K562 (cell line): ENCODE data around the gene COPE. TPM values are rescaled to one million over a fixed set of nuclear protein-coding genes. Genes with fewer than 3 reads are reported as not detected.
A peak's percentile ranks its signal among the peaks of the same experiment; 100 is the strongest.

Experiments used
- CBX2 ChIP-seq: fragments of 200-600 bp; sonication (generic); IDR thresholded peaks from one replicate; pipeline ENCODE4 v1.6.1; 2012; ENCODE audit warnings: mild to moderate bottlenecking, low read length, inconsistent platforms; ENCODE audit not compliant: insufficient read depth, poor library complexity, severe bottlenecking
- CC2D1A ChIP-seq: fragments of 450-650 bp; IDR thresholded peaks from 2 replicates; pipeline ENCODE4 v1.6.1; 2017; ENCODE audit warnings: mild to moderate bottlenecking
- COPS2 ChIP-seq: fragments of 450-650 bp; conservative IDR thresholded peaks from 2 replicates; pipeline ENCODE4 v1.6.1; 2016; ENCODE audit warnings: mild to moderate bottlenecking, moderate library complexity
- ELF1 ChIP-seq: fragments of 200-800 bp; sonication (Bioruptor generic); IDR thresholded peaks from 2 replicates; pipeline ENCODE4 v1.6.1; 2016; ENCODE audit warnings: missing genetic modification characterization, missing compliant biosample characterization
- FUS ChIP-seq: fragments of 200-400 bp; formaldehyde crosslinking; optimal IDR thresholded peaks from 2 replicates; pipeline ENCODE3; 2017; ENCODE audit warnings: low read depth, low read length
- HDAC1 ChIP-seq, 2 experiments: fragments of 450-650 bp; IDR thresholded peaks; 2 replicates each; pipeline ENCODE4 v1.6.1; 2016 to 2017; ENCODE audit warnings: inconsistent platforms in 1 of 2, mild to moderate bottlenecking in 1 of 2, moderate library complexity in 1 of 2
- HIVEP1 ChIP-seq: fragments of 250-450 bp; sonication (Bioruptor Pico); IDR thresholded peaks from 2 replicates; pipeline ENCODE4 v1.4.0; 2020; ENCODE audit warnings: mild to moderate bottlenecking
- ILF3 ChIP-seq: fragments of 450-650 bp; IDR thresholded peaks from 2 replicates; pipeline ENCODE4 v1.6.1; 2018; ENCODE audit warnings: antibody characterized with exemption, mild to moderate bottlenecking, moderate library complexity, borderline replicate concordance
- ILK ChIP-seq: fragments of 450-650 bp; IDR thresholded peaks from 2 replicates; pipeline ENCODE4 v1.6.1; 2016; ENCODE audit warnings: missing genetic modification characterization, low read depth, mild to moderate bottlenecking, missing compliant biosample characterization, moderate library complexity, borderline replicate concordance
- IRF2 ChIP-seq: sonication (generic); formaldehyde crosslinking; IDR thresholded peaks from 2 replicates; pipeline ENCODE4 v1.8.1; 2022; ENCODE audit warnings: mild to moderate bottlenecking, missing genetic modification reagents
- KDM2B ChIP-seq: fragments of 250-450 bp; sonication (Bioruptor Pico); IDR thresholded peaks from 2 replicates; pipeline ENCODE4 v1.8.0; 2021; ENCODE audit warnings: mild to moderate bottlenecking, moderate library complexity
- KLF6 ChIP-seq: fragments of 250-450 bp; sonication (Bioruptor Pico); IDR thresholded peaks from 2 replicates; pipeline ENCODE4 v1.4.0; 2020; ENCODE audit warnings: mild to moderate bottlenecking, moderate library complexity, borderline replicate concordance
- LCOR ChIP-seq: sonication (generic); formaldehyde crosslinking; IDR thresholded peaks from 2 replicates; pipeline ENCODE4 v1.8.0; 2022; ENCODE audit warnings: mild to moderate bottlenecking, missing genetic modification reagents
- MCM7 ChIP-seq, 2 experiments: fragments of 450-650 bp; IDR thresholded peaks; 2 replicates each; pipeline ENCODE4 v1.6.1; 2016 to 2018
- NFYB ChIP-seq: IDR thresholded peaks from 2 replicates; pipeline ENCODE4 v1.6.1; 2011; ENCODE audit warnings: mild to moderate bottlenecking, moderate library complexity; ENCODE audit not compliant: insufficient read length; ENCODE audit errors: extremely low read depth
- NR2C2 ChIP-seq, 2 experiments: fragments of 200-800 bp in 1 of 2; sonication (Bioruptor generic) in 1 of 2; sonication (generic) in 1 of 2; formaldehyde crosslinking in 1 of 2; IDR thresholded peaks; 2 replicates each; pipeline versions ENCODE4 v1.6.1 to v1.8.0; 2016 to 2022; ENCODE audit warnings: mild to moderate bottlenecking in 1 of 2, missing compliant biosample characterization in 1 of 2, missing genetic modification characterization in 1 of 2, missing genetic modification reagents in 1 of 2
- PCBP2 ChIP-seq: fragments of 200-400 bp; formaldehyde crosslinking; IDR thresholded peaks from 2 replicates; pipeline ENCODE4 v1.6.1; 2018; ENCODE audit warnings: low read length, low read depth, mild to moderate bottlenecking, moderate library complexity; ENCODE audit not compliant: poor library complexity, severe bottlenecking
- RBM15 ChIP-seq: fragments of 200-400 bp; formaldehyde crosslinking; IDR thresholded peaks from 2 replicates; pipeline ENCODE4 v1.6.1; 2018; ENCODE audit warnings: mild to moderate bottlenecking, low read length, moderate library complexity; ENCODE audit not compliant: insufficient read depth
- RFX5 ChIP-seq: IDR thresholded peaks from 2 replicates; pipeline ENCODE4 v1.6.1; 2011; ENCODE audit warnings: low read depth, mild to moderate bottlenecking, improper control_type of control experiment, low read length
- SAP30 ChIP-seq: fragments of 200-600 bp; sonication (generic); IDR thresholded peaks from 2 replicates; pipeline ENCODE4 v1.6.1; 2012; ENCODE audit warnings: borderline replicate concordance, low read depth, mild to moderate bottlenecking, moderate library complexity, low read length, control low read depth, inconsistent platforms; ENCODE audit not compliant: insufficient read depth, poor library complexity, severe bottlenecking
- SNRNP70 ChIP-seq: fragments of 200-400 bp; formaldehyde crosslinking; optimal IDR thresholded peaks from 2 replicates; pipeline ENCODE3; 2017; ENCODE audit warnings: low read depth, low read length
- SREBF1 ChIP-seq: fragments of 150-350 bp; IDR thresholded peaks from 2 replicates; pipeline ENCODE4 v1.6.1; 2014; ENCODE audit warnings: antibody characterized with exemption, low read depth, low read length, borderline replicate concordance
- ZBTB7A ChIP-seq: IDR thresholded peaks from 2 replicates; pipeline ENCODE4 v1.6.1; 2011; ENCODE audit warnings: low read depth, mild to moderate bottlenecking, low read length, moderate library complexity, borderline replicate concordance; ENCODE audit not compliant: control insufficient read depth
- ZFPM2 ChIP-seq: fragments of 250-450 bp; sonication (Bioruptor Pico); IDR thresholded peaks from 2 replicates; pipeline ENCODE4 v1.5.1; 2022; ENCODE audit warnings: mild to moderate bottlenecking
- ZNF253 ChIP-seq: fragments of 250-450 bp; sonication (Bioruptor Pico); conservative IDR thresholded peaks from 2 replicates; pipeline ENCODE4 v1.6.1; 2021; ENCODE audit warnings: mild to moderate bottlenecking
- ZNF408 ChIP-seq: fragments of 250-450 bp; sonication (Bioruptor Pico); IDR thresholded peaks from 2 replicates; pipeline ENCODE4 v1.4.0; 2020; ENCODE audit warnings: low read depth, mild to moderate bottlenecking, moderate library complexity
- ZNF589 ChIP-seq: fragments of 200-800 bp; sonication (Bioruptor generic); IDR thresholded peaks from 2 replicates; pipeline ENCODE4 v1.6.1; 2016; ENCODE audit warnings: low read depth, missing genetic modification characterization, missing compliant biosample characterization
- polyA plus RNA-seq, 8 experiments: library from polyadenylated mRNA; depleted of rRNA in 4 of 8; stranded (reverse) in 5 of 8; unstranded in 3 of 8; fragments of >200 nt; fragmentation: Nextera tagmentation in 2 of 8; fragmentation: Illumina TruSeq in 1 of 8; extraction: Ambion mirVana in 2 of 8; extraction: Trizol in 1 of 8; gene quantifications; 2 replicates each; pipeline versions ENCODE4 v1.2.1 to v1.2.3, GENCODE V29; 2011 to 2014; ENCODE audit warnings: inconsistent platforms in 1 of 8, missing spikeins in 1 of 8
- total RNA-seq, 7 experiments: library from RNA; depleted of rRNA in 6 of 7; stranded (reverse); fragments of >200 nt in 6 of 7; fragmentation: Illumina TruSeq in 2 of 7; extraction: Trizol in 2 of 7; gene quantifications; 2 replicates each; pipeline versions ENCODE4 v1.2.1 to v1.2.3, GENCODE V29; 2011 to 2021; ENCODE audit warnings: low replicate concordance in 1 of 7
- TF ChIP-seq, protein P1 (sequence below), 2 experiments: IDR thresholded peaks; 2 replicates each; pipeline ENCODE4 v1.6.1; 2011; ENCODE audit warnings: borderline replicate concordance in 1 of 2, control low read depth in 1 of 2, low read depth in 1 of 2, low read length in 1 of 2, mild to moderate bottlenecking in 1 of 2, mixed read lengths in 1 of 2, moderate library complexity in 1 of 2; ENCODE audit not compliant: insufficient read depth in 1 of 2, insufficient read length in 1 of 2, poor library complexity in 1 of 2, severe bottlenecking in 1 of 2; ENCODE audit errors: extremely low read depth in 1 of 2

Gene COPE
- total and polyA plus RNA-seq, 9 of the 15 experiments (the other 6 are each of a cell fraction or from before 2014, with no cell fraction given) = 5.8 to 273 (median 147) TPM

DNA sequence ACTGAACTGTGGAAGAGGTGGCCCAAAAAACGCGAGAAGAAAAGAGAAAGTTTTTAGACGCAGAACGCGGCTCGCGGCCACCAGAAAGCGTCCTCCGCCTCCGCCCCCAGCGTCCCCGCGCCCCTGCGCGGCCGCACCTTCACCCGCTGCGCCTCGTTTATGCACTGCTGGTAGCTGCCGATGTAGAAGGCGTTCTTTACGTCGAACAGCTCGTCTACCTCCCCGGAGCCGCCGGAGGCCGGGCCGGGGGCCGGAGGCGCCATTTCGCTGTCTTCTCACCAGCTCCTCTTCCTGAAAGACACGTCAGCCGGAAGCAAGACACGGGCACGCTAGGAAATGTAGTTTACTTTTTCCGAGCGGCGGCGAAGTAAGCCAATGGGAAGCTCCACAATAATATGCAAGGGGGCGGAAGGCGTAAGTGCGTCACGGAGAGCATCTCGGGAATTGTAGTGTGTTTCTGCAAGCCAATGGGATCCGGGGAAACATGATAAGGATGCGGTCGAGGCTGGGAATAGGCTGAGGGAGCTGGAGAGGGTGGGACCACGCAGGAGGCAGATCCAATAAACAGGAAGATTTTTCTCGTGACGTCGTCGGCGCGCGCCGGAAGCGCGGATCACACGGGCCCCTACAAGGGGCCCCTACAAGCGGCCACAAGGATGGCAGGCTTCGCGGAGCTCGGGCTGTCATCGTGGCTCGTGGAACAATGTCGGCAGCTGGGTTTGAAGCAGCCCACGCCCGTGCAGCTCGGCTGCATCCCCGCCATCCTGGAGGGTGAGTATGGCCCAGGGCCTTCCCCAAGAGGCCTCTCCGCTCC is at the start of gene COPE, which contains the start of gene DDX49 (continued):
- no peak for TF ChIP-seq FUS
- 0 out of 2 replicates have a peak, but pooled peaks have one; percentile 20 for TF ChIP-seq KLF6 (CRISPR knock-in tag)
- no peak for TF ChIP-seq RBM15
- no peak for TF ChIP-seq NR2C2 (CRISPR knock-in tag; IDR thresholded peaks at IDR 0.05)
- TF ChIP-seq NR2C2 (tag; IDR thresholded peaks at IDR 0.05) = peak; percentile 89
- TF ChIP-seq HIVEP1 (CRISPR knock-in tag) = no peak
- TF ChIP-seq ILF3 = no peak
- TF ChIP-seq ZBTB7A = no peak; the same call in 1 of the 2 replicates
- TF ChIP-seq ILK (tag) = no peak
- no peak for TF ChIP-seq IRF2
- no peak for TF ChIP-seq PCBP2
- TF ChIP-seq NFYB = peak; percentile 87
- no peak for TF ChIP-seq SNRNP70
- TF ChIP-seq ZNF253 = no peak
- peak; percentile 91 to 99 for TF ChIP-seq HDAC1 (IDR thresholded peaks at IDR 0.05)
- peak; percentile 69; the same call in 1 of the 2 replicates for TF ChIP-seq ZNF589 (CRISPR knock-in tag)
- peak; percentile 46; the same call in 1 of the 2 replicates for TF ChIP-seq SREBF1
- TF ChIP-seq LCOR = peak; percentile 37; the same call in 1 of the 2 replicates
- TF ChIP-seq ZFPM2 (CRISPR knock-in tag) = no peak
- no peak for TF ChIP-seq COPS2
- no peak for TF ChIP-seq KDM2B (CRISPR knock-in tag)
- TF ChIP-seq ELF1 = peak; percentile 100
- no peak for TF ChIP-seq CC2D1A
- no peak for TF ChIP-seq ZNF408 (CRISPR knock-in tag)
- no peak for TF ChIP-seq MCM7 (IDR thresholded peaks at IDR 0.05)
- TF ChIP-seq SAP30 = peak; percentile 99
- no peak for TF ChIP-seq RFX5
- TF ChIP-seq CBX2 = no peak
- TF ChIP-seq, protein P1, sequence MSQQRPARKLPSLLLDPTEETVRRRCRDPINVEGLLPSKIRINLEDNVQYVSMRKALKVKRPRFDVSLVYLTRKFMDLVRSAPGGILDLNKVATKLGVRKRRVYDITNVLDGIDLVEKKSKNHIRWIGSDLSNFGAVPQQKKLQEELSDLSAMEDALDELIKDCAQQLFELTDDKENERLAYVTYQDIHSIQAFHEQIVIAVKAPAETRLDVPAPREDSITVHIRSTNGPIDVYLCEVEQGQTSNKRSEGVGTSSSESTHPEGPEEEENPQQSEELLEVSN (IDR thresholded peaks at IDR 0.05; ENCODE audit: borderline replicate concordance in 1 of 2, extremely low read depth in 1 of 2, insufficient read depth in 1 of 2, insufficient read length in 1 of 2, low read depth in 1 of 2, low read length in 1 of 2, poor library complexity in 1 of 2, severe bottlenecking in 1 of 2) = no peak
